SIG-M5 treated with dmso at 0.1 percent for 504 hours (cell line): Measurements from ENCODE around the gene RAB17.
"Not testable (repeated sequence)": the region's sequence is repeated elsewhere in the genome, so short reads cannot be mapped to it uniquely, and the experiment has no call there.

Experiments
- DNase-seq: peaks from one replicate; lab custom pipeline; 2025; ENCODE audit not compliant: unreplicated experiment; lab: John Stamatoyannopoulos, UW

RAB17 gene

DNA sequence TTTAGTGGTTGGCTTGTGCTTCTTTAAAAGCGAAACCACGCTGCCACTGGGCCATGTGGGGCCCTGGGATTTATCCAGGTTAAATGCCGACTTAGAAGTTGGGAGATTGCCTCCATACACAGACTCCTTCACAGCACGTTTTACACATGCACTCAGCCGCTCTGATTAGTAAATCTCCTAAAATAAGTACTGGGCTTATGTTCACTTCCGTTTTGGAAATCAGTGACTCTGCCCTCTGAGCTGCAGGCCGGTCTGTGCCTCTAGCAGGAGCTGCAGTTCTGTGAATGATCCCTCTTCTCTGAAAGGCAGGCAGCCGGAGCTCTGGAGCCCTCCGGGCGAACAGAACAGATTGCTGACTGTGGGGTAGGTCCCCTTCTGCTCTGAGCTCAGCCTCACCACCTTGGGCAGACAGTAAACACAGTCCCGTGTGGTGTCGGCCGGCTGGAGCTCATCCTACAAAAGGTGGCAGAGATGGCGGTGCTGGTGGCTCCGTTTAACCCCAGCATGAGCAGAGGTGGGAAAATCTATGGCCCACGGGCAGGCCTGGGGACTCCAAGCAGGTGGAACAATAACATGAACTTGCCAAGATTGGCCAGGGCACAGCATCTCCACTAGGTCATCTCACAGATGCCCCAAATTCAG, 9.8 kb upstream of the RAB17 start:
- no peak for DNase-seq

- no peak for DNase-seq
These were observed 9.1 kb upstream of the RAB17 start for GRCh38 chr2:237599465-237600110.

- DNase-seq: no peak
These were observed 8.1 kb upstream of the RAB17 start for GRCh38 chr2:237598468-237599208.

DNA sequence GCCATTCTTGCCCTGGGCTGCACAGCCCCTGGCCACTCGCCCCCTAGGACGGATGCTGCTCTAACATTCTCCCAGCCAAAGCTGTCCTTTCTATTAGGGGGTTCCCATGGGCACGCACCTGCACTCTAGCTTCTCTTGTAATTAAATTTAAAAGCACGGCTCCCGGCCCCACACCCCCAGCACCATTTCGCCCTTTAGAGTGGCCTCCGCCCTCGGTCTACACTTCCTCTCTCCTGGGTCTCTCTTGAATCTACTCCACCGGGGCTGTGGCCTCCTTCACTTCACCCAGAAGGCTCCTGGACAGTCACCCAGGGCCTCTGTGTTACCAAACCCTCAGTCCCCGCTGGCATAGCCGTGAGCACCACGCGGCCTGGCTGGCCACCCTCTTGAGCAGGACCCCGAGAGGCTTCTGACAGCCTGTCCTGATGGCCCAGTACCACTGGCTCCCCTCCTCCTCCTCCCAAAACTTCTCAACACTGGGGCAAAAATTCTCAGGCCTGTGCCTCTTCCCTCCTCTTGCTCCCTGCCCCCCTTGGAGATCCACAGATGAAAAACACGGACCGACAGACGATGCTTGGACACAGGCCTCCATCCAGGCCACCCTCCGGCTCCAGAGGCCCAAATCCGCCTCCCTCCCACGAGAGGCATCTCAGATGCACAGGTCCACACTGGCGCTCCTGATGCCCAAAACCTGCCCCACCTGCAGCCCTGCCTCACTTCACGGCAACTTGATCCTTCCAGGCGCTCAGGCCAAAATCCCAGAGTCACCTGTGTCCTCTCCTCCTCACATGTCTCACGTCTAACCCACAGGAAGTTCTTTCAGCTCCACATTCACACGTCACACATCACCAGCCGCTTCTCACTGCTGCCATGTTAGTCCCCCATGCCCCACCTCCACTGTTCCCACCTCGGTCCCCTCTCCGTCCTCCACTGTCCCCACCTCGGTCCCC, 6.9 kb upstream of the RAB17 start:
- no peak for DNase-seq

DNA sequence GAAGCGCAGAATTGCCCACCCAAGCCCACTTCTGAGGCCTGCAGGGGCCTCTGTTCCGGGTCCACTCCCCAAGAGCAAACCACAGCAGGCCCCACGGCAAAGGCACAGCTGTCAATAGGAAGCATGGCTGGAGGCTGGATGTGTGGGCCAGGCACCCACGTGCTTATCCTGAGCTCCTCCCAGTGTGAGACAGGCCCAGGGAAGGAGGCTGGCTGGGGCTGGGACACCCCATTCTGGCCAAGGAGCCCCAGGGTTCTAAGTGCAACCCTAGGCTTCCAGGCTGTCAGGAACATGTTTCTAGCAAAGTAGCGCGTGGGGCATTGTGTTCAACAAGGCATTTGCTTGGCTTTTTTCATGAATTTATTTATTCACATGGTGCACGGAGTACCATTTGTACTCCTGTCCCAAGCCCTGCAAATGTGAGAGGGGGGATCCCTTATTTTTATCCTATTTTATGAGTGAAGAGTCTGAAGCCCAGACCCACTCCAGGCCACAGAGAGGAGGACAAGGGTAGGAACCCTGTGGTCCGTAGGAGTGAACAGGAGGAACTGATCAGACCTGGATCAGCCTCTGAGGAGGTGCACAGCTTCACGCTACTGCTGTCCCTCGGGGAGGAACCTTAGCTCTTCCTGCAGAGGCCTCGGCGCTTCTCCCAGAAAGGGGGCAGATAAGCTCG, 6.1 kb upstream of the RAB17 start:
- DNase-seq: no peak

DNA sequence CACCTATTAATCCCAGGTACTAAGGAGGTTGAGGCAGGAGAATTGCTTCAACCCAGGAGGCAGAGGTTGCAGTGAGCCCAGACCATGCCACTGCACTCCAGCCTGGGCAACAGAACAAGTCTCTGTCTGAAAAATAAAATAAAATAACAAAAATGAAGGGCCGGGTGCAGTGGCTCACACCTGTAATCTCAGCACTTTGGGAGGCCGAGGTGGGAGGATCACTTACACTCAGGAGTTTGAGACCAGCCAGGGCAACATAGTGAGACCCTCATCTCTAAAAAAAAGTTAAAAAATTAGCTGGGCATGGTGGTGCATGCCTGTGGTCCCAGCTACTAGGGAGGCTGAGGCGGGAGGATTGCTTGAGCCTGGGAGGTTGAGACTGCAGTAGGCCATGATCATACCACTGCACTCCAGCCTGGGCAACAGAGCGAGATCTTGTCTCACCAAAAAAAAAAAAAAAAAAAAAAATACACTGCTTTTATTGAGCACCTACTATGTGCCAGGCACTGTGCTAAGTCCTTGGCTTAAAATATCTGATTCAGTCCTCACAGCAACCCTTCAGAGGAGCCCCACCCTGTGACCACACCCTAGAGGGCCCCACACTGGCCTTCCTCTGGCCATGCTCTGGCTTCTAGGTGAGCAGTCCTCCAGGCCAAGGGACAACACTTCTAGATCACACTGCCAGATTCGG, 5.4 kb upstream of the RAB17 start:
- DNase-seq: not testable (repeated sequence)

- no peak for DNase-seq
These were observed 4.0 kb upstream of the RAB17 start for GRCh38 chr2:237594514-237594871.

DNA sequence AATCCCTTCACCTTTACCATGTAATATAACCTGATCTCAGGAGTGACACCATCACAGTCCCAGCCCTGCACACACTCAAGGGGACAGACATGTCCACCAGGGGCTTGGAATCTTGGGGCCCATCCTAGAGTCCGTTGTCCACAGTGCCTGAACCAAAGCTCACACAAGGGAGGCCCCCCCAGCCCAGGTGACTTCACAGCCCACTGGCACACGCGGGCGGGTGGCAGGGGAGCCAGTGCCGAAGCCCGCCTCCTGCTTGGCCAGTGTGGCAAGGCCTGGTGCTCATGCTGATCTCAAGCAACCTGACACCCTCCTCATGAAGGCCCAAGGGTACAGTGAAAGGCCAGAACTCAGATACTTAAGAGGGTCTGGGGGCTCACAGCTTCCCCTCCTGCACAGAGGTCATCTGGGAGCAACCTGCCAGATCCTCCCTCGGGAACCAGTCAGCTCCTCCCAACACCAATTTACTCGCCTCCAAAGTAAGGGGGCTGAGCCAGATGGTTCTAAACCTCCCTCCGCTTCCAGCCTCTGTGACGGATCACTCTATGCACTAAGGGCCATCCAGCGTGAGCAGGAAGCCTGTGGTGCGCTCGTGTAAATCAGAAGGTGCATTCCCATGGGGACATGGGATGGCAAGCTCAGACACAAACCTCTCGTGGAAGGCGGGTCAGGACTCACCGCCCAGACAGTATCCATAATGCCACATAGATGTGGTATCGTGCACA, 3.2 kb upstream of the RAB17 start:
- no peak for DNase-seq

- no peak for DNase-seq
These were observed 2.5 kb upstream of the RAB17 start for GRCh38 chr2:237593036-237593435.

GRCh38 chr2:237592425-237592980, 2.0 kb upstream of the RAB17 start:
- no peak for DNase-seq

DNA sequence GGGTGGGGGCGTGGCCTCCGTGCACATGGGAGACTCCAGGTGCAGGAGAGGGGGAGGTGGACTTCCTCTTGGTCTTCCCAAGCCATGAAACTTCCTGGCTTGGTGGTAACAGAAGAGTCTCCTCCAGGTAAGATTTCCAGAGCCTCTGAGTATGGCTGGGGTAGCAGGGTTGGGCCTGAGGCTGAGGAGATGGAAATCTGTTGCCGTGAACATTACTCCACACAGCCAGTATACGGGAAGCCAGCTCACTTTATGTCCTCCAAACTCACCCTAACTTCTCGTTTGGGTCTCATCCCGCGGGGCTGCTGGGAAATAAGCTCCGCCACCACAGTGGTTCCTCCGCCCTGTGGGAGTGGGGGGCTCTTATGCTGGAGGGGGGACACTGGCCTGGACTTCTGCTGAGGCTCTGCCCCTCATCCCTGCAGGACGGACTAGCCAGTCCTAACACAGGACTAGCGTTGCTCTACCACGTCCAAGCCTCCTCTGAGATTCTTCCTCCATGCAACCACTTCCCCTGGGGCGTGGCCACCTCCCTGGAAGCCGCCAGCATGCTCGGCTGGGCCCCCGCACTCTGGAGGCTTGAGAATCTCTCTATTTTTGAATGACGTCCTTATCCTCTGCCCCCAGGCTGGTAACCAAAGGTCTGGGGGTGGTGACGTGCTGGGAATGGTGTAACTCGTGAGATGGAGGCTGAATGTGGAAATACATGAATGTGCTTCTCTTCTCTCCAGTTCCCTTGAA, 777 bp upstream of the RAB17 start:
- DNase-seq: peak; percentile 61

GRCh38 chr2:237588044-237588696, 2.4 kb downstream of the RAB17 start:
- no peak for DNase-seq

GRCh38 chr2:237585590-237586221, 4.8 kb downstream of the RAB17 start:
- DNase-seq: no peak

GRCh38 chr2:237583385-237584295, 6.9 kb downstream of the RAB17 start:
- DNase-seq: no peak

GRCh38 chr2:237581751-237582746, 8.5 kb downstream of the RAB17 start:
- DNase-seq: peak; percentile 34
